RPMI7951 (cell line): ENCODE data around the gene SORCS2. TPM values are rescaled to one million over a fixed set of nuclear protein-coding genes. Genes with fewer than 3 reads are reported as not detected.

ENCODE experiments used
- DNase-seq: peaks from one replicate; pipeline ENCODE4 v3.0.0-alpha.2; 2012; ENCODE audit warnings: low read depth
- total RNA-seq: library from RNA; depleted of rRNA; stranded (reverse); fragments of >200 nt; shearing (Covaris generic); gene quantifications from 2 replicates; pipeline ENCODE4 v1.2.3, GENCODE V29; 2014

Gene SORCS2
- total RNA-seq, 1 experiment from 2014 or later, result 2.0 TPM

GRCh38 chr4:7680106-7680505, 487.8 kb downstream of the SORCS2 start:
- no peak for DNase-seq

- DNase-seq, result peak; percentile 65
Measured at GRCh38 chr4:7680731-7681130, 488.4 kb downstream of the SORCS2 start.

GRCh38 chr4:7683126-7683703, 490.9 kb downstream of the SORCS2 start:
- no peak for DNase-seq

- no peak for DNase-seq
Measured at GRCh38 chr4:7684294-7684693, 492.0 kb downstream of the SORCS2 start.

GRCh38 chr4:7686070-7686870, 493.9 kb downstream of the SORCS2 start:
- DNase-seq, result no peak

- DNase-seq, result peak; percentile 56
Measured at GRCh38 chr4:7687006-7687405, 494.7 kb downstream of the SORCS2 start.

- no peak for DNase-seq
Measured at GRCh38 chr4:7687796-7688195, 495.5 kb downstream of the SORCS2 start.

GRCh38 chr4:7689773-7690693, 497.7 kb downstream of the SORCS2 start:
- DNase-seq, result no peak

- DNase-seq, result no peak
Measured at GRCh38 chr4:7691061-7691460, 498.7 kb downstream of the SORCS2 start.

- peak; percentile 32 for DNase-seq
Measured at GRCh38 chr4:7691982-7692381, 499.6 kb downstream of the SORCS2 start.

- DNase-seq, result no peak
Measured at GRCh38 chr4:7692451-7693236, 500.3 kb downstream of the SORCS2 start.

- DNase-seq, result no peak
Measured at GRCh38 chr4:7693237-7693608, 500.9 kb downstream of the SORCS2 start.

- no peak for DNase-seq
Measured at GRCh38 chr4:7693711-7694110, 501.4 kb downstream of the SORCS2 start.

- DNase-seq, result no peak
Measured at GRCh38 chr4:7694324-7694723, 502.0 kb downstream of the SORCS2 start.

- no peak for DNase-seq
Measured at GRCh38 chr4:7697343-7697742, 505.0 kb downstream of the SORCS2 start.

- no peak for DNase-seq
Measured at GRCh38 chr4:7697821-7698220, 505.5 kb downstream of the SORCS2 start.

GRCh38 chr4:7698584-7698983, 506.2 kb downstream of the SORCS2 start:
- no peak for DNase-seq

- DNase-seq, result peak; percentile 91
Measured at GRCh38 chr4:7699031-7699430, 506.7 kb downstream of the SORCS2 start.

GRCh38 chr4:7699825-7700224, 507.5 kb downstream of the SORCS2 start:
- no peak for DNase-seq

GRCh38 chr4:7700665-7701064, 508.3 kb downstream of the SORCS2 start:
- DNase-seq, result no peak

- no peak for DNase-seq
Measured at GRCh38 chr4:7701866-7702649, 509.7 kb downstream of the SORCS2 start.
